Left renal cortex interstitium (tissue), 4 donors: ENCODE results near the gene MEX3A. TPM values are rescaled to one million over a fixed set of nuclear protein-coding genes. Genes with fewer than 3 reads are reported as not detected.
"Not testable (repeated sequence)": the region's sequence is repeated elsewhere in the genome, so short reads cannot be mapped to it uniquely, and the experiment has no call there.

Experiments
- DNase-seq, 4 donors: peaks; one replicate each; pipeline ENCODE4 v3.0.0-alpha.2; 2013; ENCODE audit warnings: low read depth in 4 of 4, low spot score in 2 of 4, missing footprints in 1 of 4
- polyA plus RNA-seq, 4 donors: library from polyadenylated mRNA; unstranded; fragments of 120-200 nt; gene quantifications; one replicate each; pipeline ENCODE4 v1.2.1, GENCODE V29; 2013; ENCODE audit not compliant: insufficient read length in 4 of 4

The MEX3A gene
- polyA plus RNA-seq, 4 donors = 40.9 to 53.6 (median 46.9) TPM

DNA sequence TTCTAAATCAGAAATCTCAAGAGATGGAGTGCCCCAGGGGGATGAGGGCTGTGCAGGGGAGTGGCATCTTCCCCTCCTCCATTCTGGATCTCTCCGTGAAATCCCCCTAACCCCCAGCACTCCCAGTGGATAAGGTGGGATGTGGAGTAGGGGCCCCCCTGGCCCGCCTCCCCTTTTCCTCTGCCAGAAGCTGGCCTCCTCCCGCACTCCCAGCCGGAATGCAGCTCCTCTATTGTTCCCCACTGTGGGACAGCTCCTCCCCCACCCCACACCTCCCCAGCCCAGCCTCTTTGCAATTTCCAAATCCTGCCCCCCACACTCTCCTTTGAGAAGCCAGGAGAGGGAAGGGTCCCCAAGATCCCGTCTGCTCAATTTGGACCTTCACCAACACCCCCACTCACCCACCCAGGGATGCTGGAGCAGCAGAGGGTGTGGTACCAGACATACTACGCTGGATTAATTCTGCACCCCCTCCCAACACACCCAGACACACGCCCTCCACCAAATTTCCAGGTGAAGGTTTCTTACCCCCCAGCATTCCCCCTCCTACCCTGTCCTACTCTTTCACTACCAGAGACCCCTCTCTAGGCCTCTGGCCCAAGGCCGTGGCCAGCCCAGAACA lies 1.9 kb downstream of the MEX3A start:
- DNase-seq = no peak

DNA sequence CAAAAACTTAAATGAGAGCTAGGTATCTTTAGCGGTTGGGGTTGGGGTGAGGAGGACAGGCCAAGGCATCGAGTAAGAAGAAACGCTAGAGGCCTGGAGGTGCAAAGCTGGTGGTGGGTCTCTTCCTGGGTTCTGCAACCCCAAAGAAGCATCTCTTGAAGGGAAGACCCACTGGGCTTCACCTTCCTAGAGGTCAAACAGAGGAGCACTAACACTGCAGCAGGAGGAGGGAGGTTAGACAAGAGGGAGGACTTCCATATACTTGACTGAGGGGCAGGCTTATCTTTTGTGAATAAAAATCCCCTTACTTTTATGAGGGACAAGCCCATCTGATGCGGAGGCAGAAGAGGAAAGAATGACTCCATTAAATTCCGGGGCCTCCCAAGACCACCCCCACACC lies 2.5 kb downstream of the MEX3A start:
- no peak for DNase-seq

DNA sequence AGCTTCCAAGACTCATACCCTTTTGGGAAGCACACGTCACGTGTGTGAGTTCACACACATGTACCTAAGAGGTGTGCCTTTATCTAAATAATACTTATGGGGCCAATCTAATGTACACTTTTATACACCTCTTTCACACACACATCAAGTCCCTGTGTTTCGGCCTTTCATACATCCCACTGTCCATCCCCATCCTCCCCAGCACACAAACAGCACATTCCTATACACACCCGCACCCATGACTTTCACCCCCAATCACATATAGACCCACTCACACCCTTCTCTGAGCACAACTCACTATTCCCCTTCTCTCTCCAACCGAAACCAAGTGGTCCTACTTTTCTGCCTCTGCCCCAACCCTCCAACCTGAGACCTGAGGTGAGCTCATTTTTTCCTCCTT lies 3.5 kb downstream of the MEX3A start:
- no peak for DNase-seq

DNA sequence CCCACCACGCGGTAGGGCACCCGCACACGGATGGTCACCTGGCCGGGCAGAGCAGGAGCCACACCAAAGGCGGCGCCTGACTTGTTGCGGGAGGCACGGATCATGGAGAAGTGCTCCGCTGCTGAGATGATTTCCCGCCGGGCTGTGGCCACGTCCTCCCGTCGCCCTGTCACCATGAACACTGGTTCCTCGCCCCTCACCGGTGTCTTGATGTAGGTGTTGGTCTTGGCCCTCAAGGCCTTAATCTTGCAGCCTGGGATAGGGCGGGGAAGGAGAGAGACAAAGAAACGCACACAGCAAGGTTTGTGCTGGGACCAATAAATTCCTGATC lies 4.9 kb downstream of the MEX3A start:
- DNase-seq = no peak

DNA sequence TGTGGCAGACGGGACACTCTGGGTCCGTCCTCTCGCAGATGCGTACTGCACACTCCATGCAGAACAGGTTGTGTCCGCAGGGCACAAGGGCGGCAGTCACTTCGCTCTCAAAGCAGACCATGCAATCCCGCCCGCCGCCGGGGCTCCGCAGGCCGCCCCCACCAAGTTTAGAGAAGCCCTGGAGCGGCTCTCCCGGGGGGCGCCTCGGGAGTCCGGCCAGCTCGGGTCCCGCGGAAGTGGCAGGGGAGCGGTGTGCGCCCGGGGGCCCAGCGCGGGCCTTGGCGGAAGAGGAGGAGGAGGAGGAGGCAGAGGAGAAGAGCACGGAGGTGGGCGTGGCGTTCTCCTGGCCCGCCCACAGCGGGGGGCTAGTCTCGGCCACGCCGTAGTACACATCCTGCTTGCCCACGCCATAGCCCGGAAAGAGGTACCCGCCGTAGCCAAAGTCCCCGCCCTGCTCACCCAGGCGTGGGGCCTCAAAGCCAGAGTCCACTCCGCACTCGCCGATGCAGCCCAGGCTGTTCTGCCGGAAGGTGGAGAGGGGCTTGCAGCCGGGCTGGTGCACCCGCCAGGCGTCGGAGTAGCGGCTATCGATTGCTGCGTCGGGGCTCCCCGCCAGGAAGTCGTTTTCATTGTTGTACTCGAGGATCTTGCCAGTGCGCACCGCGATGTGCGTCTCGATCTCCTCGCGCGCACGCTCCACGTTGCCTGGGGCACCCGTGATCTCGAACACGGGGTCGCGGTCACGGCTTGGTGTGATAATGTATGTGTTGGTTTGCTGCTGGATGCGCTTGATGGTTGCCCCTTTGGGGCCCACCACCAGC lies 5.4 kb downstream of the MEX3A start:
- DNase-seq = no peak

DNA sequence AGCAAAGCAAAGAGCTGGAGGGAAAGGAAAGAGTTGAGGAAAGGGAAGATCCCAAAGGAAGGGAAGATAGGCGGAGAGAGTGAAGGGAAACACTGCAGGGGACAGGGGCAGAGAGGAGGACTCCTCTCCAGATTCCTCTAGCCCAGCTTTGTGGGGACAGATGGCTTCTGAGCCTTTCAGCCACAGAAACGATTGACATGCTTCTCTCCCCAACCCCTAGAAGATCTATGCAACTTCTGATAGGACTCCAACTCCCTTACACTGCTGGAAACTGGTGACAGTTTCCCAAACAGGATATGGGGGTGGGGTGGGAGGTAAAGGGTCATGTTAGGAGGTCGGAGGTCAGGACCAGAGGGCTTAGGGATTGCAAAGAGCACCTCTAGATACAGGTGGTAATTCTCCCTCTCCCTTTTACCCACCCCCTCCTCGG lies 6.5 kb downstream of the MEX3A start:
- no peak for DNase-seq

DNA sequence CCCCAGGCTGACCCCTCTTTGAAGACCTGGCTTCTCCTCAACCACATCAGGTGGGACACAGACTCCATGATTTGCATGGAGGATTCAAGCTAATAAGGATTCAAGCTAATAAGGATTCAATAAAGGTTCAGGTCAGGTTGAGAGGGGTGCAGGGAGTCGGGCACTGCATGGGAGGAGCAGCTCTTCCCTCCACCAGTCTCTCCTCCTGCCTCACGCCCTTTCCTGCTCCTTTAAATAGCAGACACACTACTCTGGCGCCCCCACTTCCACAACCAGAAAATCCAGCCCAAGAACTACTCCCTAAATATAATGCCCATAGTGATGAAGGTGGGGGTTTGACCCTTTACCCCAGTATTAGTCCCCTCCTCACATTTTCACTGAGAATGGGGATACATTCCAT lies 7.1 kb downstream of the MEX3A start:
- DNase-seq = no peak

DNA sequence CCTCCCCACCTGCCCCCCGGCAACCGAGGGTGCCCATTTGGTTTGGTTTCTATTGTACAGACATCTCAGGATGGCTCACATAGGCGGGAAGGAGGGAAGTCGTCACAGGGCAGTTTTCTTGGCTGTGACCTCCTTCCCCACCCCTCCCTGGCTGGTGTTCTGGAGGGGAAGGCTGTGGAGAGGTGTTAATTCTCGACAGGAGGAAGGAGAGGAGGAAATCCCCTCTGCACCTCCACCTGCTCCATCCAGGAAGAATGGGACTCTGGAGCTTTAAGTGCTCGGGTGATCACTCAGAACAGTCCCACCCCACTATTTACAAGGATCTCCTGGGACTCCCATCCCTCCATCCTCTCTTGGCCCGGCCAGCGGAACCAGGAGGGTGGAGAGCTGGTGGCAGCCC lies 7.6 kb downstream of the MEX3A start:
- DNase-seq = no peak

DNA sequence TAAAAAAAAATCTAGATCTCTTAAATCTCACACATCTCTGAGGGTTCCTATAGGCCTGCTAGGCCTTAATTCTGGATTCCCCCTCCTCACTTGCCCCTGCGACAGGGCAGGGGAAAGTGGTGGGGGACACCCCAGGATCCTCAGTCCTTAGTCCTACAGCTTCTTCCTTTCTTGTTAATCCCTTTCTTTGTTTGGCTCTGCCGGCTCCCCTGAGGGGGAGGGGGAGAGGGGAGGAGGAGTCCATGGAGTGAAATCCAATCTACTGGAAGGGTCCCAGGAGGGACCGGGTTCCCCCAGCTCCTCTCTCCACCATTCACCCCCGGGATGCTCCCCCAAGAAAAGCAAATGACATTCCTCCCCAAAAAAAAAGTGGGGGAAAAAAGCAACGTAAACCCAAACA lies 8.5 kb downstream of the MEX3A start:
- no peak for DNase-seq

DNA sequence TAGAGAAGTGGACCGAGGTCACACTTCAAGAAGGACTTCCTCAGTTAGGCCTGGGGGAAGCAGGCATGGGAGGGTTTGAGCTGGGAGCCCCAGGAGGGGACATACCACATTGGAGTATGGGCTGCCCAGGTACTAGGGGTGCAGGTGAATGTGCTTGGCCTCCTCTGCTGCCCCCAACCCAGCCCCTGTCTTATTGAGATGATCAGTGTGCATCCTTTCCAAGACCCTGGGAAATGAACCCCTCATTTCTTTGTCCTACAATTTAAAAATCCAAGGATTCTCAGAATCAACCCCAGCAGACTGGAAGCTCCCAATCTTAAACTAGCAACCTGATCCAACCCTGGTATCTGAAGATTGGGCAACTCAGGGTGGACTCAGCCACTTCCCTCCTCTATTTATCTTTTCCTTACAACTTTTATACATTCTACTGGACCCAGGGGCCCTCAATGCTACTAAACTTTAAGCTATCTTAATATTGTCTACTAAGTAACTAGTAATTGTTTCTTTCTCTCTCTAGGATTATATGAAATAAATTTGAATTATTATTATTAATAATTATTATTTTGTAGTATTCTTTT lies 9.1 kb downstream of the MEX3A start:
- no peak for DNase-seq

DNA sequence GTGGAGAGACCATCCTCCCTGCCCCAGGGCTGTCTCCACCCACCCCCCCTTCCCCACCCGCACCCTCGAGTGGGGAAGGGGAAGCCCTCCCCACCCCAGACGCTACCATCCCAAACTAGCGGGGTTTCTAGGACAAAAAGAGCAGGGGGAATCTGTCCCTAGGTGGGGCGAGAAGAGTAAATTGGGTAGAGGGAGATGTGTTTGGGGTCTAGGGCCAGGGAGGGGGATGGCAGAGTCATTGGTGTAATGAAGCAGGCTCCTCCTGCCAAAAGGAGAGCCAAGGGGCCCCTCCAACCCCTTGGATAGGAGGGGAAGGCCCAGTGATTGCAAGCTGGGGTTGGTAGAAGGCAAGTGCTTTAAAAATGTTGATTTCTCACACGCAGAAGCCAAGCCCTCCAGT lies 10.0 kb downstream of the MEX3A start:
- no peak for DNase-seq

DNA sequence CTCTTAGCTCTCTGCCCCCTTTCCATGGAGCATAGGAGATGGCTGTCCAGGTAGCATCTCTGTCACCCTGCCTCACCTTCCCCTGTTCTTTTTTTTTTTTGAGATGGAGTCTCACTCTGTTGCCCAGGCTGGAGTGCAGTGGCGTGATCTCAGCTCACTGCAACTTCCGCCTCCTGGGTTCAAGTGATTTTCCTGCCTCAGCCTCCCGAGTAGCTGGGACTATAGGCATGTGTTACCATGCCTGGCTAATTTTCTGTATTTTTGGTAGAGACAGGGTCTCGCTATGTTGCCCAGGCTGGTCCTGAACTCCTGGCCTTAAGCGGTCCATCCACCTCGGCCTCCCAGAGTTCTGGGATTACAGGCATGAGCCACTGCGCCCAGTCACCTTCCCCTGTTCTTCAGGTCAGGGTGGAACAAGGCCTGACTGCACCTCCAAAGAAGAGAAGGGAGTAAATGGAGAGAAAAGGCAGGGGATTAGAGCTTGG lies 10.9 kb downstream of the MEX3A start:
- DNase-seq = not testable (repeated sequence)

DNA sequence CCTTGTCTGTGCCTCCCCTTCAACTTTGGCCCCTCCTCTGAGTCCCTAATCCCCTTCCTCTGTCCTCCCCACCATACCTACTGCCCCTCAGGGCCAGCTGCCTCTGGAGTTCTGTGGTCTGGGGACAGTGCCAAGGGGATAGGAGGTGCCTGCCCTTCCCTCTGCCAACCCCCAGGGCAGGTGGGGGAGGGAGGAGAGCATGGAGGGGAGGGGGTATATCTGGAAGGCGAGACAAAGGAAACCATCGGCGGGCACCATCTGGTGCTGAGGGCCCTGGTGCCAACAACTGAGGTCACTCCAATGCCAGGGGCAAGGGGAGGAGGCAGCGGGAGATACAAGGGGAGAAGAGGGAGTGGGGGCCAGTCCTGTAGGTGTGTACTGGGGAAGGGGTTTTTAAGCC lies 11.7 kb downstream of the MEX3A start:
- DNase-seq = no peak

DNA sequence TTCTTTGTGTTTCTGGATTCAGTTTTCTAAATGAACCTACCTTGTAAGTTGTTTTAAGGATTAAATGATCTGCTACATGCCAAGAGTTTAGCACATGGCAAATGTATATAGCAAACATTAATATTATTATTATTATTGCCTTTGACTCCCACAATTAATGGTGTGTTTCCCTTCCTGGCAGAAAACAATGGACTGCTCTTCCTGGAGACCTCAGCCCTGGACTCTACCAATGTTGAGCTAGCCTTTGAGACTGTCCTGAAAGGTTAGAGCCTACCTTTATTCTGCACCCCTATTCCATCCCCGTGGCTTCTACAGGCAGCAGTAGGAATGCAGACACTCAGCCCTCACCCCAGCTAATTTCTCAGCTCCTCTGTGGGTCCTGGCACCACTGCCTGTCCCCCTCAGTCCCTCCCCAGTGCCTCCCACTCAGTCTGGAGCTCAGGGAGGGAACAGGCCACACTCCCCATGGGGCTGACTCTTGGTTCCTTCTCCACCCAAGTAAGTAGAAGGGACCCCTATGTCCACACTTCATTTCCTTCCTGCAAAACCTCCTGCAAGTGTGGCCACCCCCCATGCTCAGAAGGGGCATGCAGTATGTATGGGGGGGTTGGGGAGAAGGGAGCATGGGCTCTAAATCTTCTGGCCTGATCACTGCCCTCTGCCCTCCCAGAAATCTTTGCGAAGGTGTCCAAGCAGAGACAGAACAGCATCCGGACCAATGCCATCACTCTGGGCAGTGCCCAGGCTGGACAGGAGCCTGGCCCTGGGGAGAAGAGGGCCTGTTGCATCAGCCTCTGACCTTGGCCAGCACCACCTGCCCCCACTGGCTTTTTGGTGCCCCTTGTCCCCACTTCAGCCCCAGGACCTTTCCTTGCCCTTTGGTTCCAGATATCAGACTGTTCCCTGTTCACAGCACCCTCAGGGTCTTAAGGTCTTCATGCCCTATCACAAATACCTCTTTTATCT lies 12.5 kb downstream of the MEX3A start:
- no peak for DNase-seq

DNA sequence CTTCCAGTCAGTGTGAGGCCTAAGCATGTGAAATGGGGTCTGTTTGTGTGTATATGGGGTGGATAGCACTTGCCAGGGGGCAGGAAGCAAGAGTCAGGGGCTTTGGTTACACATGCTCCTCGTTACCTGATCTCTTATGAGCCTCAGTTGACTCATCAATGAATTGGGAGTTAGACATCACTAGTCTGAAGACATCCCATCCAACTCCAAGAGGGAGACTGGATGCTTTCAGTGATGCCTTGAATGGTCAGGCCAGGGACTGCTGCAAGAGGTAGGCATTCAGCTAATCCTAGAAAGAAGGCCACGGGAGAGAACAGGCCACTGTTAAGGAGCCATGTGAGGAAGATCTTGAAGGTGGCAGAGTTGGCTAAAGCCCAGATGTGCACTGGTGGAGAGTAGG lies 15.0 kb downstream of the MEX3A start:
- no peak for DNase-seq

DNA sequence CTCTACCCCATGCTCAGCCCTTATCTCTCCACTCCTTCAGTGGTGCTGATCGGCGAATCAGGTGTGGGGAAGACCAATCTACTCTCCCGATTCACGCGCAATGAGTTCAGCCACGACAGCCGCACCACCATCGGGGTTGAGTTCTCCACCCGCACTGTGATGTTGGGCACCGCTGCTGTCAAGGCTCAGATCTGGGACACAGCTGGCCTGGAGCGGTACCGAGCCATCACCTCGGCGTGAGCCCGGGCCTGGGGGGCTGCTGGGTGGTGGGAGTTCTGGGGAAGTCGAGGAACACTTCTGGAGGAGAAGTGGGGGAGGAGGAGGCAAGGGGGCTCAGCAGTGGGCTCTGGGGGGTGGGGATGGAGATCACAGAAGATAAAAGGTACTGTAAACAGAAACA lies 16.4 kb downstream of the MEX3A start:
- DNase-seq = no peak

DNA sequence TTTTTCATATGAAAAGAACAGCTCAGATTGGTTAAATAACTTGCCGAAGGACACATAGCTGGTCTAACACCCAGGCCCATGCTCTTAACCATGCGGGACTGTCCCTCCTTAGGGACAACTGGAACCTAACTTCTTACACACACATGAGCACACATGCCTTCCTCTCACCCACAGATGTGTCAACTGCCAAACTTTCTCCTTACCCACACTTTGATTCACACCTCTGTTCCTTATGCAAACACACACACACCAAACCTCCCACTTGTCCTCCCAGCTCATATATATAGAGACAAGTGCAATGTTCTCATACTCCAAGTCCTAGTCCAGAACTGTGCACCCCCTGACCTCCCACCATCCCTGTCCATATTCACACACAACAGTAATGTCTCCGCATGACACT lies 17.1 kb downstream of the MEX3A start:
- no peak for DNase-seq

DNA sequence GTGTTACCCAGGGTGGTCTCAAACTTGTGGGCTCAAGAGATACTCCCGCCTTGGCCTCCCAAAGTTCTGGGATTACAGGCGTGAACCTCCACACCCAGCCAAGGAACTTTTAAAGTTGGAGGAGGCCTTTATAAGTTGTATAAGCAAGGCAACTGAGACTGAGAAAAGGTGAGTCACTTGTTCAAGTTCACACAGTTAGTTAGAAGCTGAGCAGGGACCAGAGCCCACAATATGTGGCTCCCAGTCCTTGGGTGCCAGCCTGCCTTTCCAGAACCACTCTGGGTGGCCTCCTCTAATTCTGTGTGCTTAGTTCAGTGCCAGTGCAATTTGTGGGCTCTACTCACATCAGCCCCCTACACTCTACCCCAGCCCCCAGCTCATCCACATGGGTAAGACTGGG lies 17.6 kb downstream of the MEX3A start:
- DNase-seq = no peak

DNA sequence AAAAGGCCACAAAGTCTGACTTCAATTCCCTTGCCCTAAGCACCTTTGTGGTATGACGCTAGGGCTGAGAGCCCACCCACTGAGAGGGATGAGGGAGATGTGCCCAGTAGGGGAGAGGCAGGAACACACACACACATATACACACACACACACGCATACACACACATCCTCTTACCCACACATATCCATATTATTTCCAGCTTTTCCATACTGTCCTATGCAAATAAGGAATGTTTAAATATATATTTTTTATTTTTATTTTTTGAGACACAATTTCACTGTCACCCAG lies 18.3 kb downstream of the MEX3A start:
- DNase-seq = no peak

DNA sequence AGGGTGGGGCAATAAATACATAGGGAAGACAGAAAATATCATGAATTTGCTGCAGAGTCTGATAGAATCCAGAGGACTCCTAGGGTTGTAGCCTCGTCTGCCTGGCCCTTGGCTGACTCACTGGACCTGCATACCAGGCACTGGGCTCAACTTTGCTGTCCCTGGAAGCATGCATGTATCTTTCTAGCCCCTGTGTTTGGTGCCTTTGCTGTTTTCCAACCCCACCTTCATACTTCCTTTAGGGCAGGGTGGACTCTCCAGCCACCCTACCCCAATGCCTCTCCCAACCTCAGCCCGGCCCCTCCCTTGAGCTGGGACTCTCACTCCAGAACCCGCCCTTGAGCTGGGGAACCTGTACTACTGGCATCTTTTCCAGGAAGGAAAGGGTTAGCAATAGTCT lies 20.1 kb downstream of the MEX3A start:
- DNase-seq = no peak

DNA sequence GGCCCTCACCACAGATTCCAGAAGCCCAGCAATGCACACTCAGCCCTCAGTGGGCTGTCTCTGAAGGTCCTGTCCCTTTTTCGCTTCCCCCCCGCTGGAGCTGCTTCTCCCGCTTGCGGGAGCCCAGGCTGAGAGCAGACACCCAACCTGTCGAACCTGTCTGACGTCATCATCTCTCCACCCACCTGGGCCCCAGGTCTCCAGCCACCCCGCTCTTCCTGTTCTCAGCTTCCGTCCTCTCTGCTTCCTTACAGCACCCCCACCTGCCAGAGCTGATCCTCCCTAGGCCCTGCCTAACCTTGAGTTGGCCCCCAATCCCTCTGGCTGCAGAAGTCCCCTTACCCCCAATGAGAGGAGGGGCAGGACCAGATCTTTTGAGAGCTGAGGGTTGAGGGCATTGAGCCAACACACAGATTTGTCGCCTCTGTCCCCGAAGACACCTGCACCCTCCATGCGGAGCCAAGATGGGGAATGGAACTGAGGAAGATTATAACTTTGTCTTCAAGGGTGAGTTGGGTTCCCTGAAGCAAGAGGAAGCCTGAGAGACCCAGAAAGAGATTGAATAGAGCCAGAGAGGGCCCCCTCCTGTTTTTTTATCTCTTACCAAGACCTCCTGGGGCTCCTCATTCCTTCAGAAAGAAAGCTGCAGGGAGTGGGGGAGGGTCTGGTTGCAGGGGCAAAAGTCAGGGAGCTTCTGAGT lies 21.2 kb downstream of the MEX3A start, which contains the start of gene RAB25:
RAB25 (plus strand) TSS at position 224 of the 700 bp plus-strand sequence; CDS start at position 465, 241 bp downstream.
- no peak for DNase-seq
